ENCODE results near the gene NDST3.

The NDST3 gene

GRCh38 chr4:118034053-118034785 is at the start of gene NDST3:
Gene NDST3, plus strand, starts transcription at chr4:118034486. Its CDS starts 19,425 bp downstream, at chr4:118053911.
- H3K9me2 ChIP-seq (replicated peaks; ENCODE audit: insufficient read depth, low read length) = no peaks in the 10 kb centered on the region
- H3K79me2 ChIP-seq (ENCODE audit: insufficient read depth, low read length) = no peaks in the 10 kb centered on the region
- H3F3A ChIP-seq (ENCODE audit: insufficient read depth) = no peaks in the 10 kb centered on the region
- H3K4me3 ChIP-seq (ENCODE audit: insufficient read depth, low read length, poor library complexity, severe bottlenecking) = no peak within 1 kb of the TSS
- H3K27ac ChIP-seq (ENCODE audit: low read depth, low read length) = no peak within 1 kb of the TSS
- no peak within 1 kb of the TSS for H2AFZ ChIP-seq (ENCODE audit: low read depth, low read length, severe bottlenecking)
- H3K4me2 ChIP-seq (ENCODE audit: low read depth, low read length, poor library complexity, severe bottlenecking) = no peak within 1 kb of the TSS
- no peak within 1 kb of the TSS for H3K9ac ChIP-seq (ENCODE audit: low read length)
- no peaks in the 10 kb centered on the region for H4K20me1 ChIP-seq (ENCODE audit: low read depth, low read length)
- TF ChIP-seq CTCF (IDR thresholded peaks at IDR 0.05; ENCODE audit: insufficient read depth, low read length, poor library complexity, severe bottlenecking) = no peak
- TF ChIP-seq EZH2phosphoT487 (conservative IDR thresholded peaks at IDR 0.05; ENCODE audit: low read length) = no peak
- no peaks in the 10 kb centered on the region for H3K9me3 ChIP-seq (ENCODE audit: insufficient read depth, low read length)
- H3K36me3 ChIP-seq (ENCODE audit: low read length) = no peaks in the 10 kb centered on the region
- H3K27me3 ChIP-seq (ENCODE audit: low read length) = no peaks in the 10 kb centered on the region

- H3K4me3 ChIP-seq (ENCODE audit: insufficient read depth, low read length, poor library complexity, severe bottlenecking) = no peak overlapping the region
Observed at GRCh38 chr4:117986321-117986720, 48.0 kb upstream of the NDST3 start.

DNA sequence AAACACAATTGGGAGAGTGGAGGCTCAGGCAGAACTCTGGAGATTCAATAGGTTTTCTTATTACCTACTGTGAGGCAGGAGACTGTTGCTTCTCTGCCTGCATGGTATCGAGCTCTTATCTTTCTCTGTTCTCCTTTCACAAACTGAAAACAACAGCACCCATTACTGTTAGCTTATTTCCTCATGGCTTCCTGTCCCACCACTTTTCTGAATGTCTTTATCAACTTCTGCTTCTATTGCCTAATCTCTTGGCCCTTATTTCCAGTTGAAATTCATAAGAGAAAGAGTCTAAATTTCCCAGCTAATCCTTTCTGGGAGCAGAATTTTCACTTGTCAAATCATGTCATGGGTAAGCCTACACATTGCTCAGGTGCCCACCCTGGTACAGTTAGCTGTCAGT is 46.8 kb upstream of the NDST3 start:
- H2AFZ ChIP-seq (ENCODE audit: low read depth, low read length, severe bottlenecking) = no peak overlapping the region
- no peak for TF ChIP-seq EZH2phosphoT487 (conservative IDR thresholded peaks at IDR 0.05; ENCODE audit: low read length)
- no peak overlapping the region for H3K4me2 ChIP-seq (ENCODE audit: low read depth, low read length, poor library complexity, severe bottlenecking)
- H3K9ac ChIP-seq (ENCODE audit: low read length) = no peak overlapping the region
- no peaks in the 10 kb centered on the region for H3K36me3 ChIP-seq (ENCODE audit: low read length)
- H3K9me2 ChIP-seq (replicated peaks; ENCODE audit: insufficient read depth, low read length) = no peaks in the 10 kb centered on the region
- no peaks in the 10 kb centered on the region for H3K79me2 ChIP-seq (ENCODE audit: insufficient read depth, low read length)
- H3K27ac ChIP-seq (ENCODE audit: low read depth, low read length) = no peak overlapping the region
- no peaks in the 10 kb centered on the region for H4K20me1 ChIP-seq (ENCODE audit: low read depth, low read length)
- no peak overlapping the region for H3K4me3 ChIP-seq (ENCODE audit: insufficient read depth, low read length, poor library complexity, severe bottlenecking)
- no peaks in the 10 kb centered on the region for H3K9me3 ChIP-seq (ENCODE audit: insufficient read depth, low read length)
- no peaks in the 10 kb centered on the region for H3K27me3 ChIP-seq (ENCODE audit: low read length)
- no peaks in the 10 kb centered on the region for H3F3A ChIP-seq (ENCODE audit: insufficient read depth)

More at GRCh38 chr4:117986321-117986720, 48.0 kb upstream of the NDST3 start:
- Histone ChIP-seq H3F3A (ENCODE audit: insufficient read depth) (no peaks in the 10 kb centered on the region), H2AFZ (ENCODE audit: low read depth, low read length, severe bottlenecking) (no peak overlapping the region), H3K36me3 (ENCODE audit: low read length) (no peaks in the 10 kb centered on the region), H3K27me3 (ENCODE audit: low read length) (no peaks in the 10 kb centered on the region), H3K79me2 (ENCODE audit: insufficient read depth, low read length) (no peaks in the 10 kb centered on the region), H3K9me2 (replicated peaks; ENCODE audit: insufficient read depth, low read length) (no peaks in the 10 kb centered on the region), H3K4me2 (ENCODE audit: low read depth, low read length, poor library complexity, severe bottlenecking) (no peak overlapping the region), H3K9me3 (ENCODE audit: insufficient read depth, low read length) (no peaks in the 10 kb centered on the region), H3K27ac (ENCODE audit: low read depth, low read length) (no peak overlapping the region), H3K9ac (ENCODE audit: low read length) (no peak overlapping the region), H4K20me1 (ENCODE audit: low read depth, low read length) (no peaks in the 10 kb centered on the region)
- TF ChIP-seq EZH2phosphoT487 (conservative IDR thresholded peaks at IDR 0.05; ENCODE audit: low read length) (no peak), CTCF (IDR thresholded peaks at IDR 0.05; ENCODE audit: insufficient read depth, low read length, poor library complexity, severe bottlenecking) (no peak)

DNA sequence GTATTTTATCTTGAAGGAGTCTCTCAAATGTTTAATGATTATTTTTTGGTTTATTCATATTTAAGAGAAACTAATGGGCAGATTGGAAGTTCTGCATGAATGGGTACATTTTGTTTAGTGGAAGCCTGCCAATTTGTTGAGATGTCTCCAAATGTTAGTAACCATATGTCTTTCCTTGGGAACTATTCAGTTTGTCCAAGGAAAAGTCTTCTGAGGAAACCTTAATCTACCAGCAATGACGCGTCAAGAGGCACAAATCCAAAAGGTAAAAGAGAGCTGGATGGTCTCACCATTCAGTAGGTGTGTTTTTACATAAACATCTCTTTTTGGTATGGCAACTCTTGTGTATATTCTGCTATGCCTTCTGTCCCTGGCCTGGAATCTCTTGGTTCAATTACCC is 37.4 kb upstream of the NDST3 start:
- H3K9me3 ChIP-seq (ENCODE audit: insufficient read depth, low read length) = no peaks in the 10 kb centered on the region
- no peaks in the 10 kb centered on the region for H3K27me3 ChIP-seq (ENCODE audit: low read length)
- no peak overlapping the region for H3K27ac ChIP-seq (ENCODE audit: low read depth, low read length)
- H3K9me2 ChIP-seq (replicated peaks; ENCODE audit: insufficient read depth, low read length) = no peaks in the 10 kb centered on the region
- no peaks in the 10 kb centered on the region for H3K79me2 ChIP-seq (ENCODE audit: insufficient read depth, low read length)
- no peak overlapping the region for H3K4me2 ChIP-seq (ENCODE audit: low read depth, low read length, poor library complexity, severe bottlenecking)
- H3K36me3 ChIP-seq (ENCODE audit: low read length) = no peaks in the 10 kb centered on the region
- TF ChIP-seq EZH2phosphoT487 (conservative IDR thresholded peaks at IDR 0.05; ENCODE audit: low read length) (no peak), CTCF (IDR thresholded peaks at IDR 0.05; ENCODE audit: insufficient read depth, low read length, poor library complexity, severe bottlenecking) (no peak)
- H3F3A ChIP-seq (ENCODE audit: insufficient read depth) = no peaks in the 10 kb centered on the region
- no peak overlapping the region for H3K9ac ChIP-seq (ENCODE audit: low read length)
- no peaks in the 10 kb centered on the region for H4K20me1 ChIP-seq (ENCODE audit: low read depth, low read length)
- H2AFZ ChIP-seq (ENCODE audit: low read depth, low read length, severe bottlenecking) = no peak overlapping the region
- no peak overlapping the region for H3K4me3 ChIP-seq (ENCODE audit: insufficient read depth, low read length, poor library complexity, severe bottlenecking)

Measured in SU-DHL-6 (cell line).